HEK293T (cell line): ENCODE data around the gene FAIM.

Source experiments
- CTCF ChIA-PET: fragments of 350-600 bp; formaldehyde crosslinking; extraction: SDS; loops from one replicate; lab custom pipeline; 2021; ENCODE audit warnings: antibody characterized with exemption, inconsistent platforms; lab: Yijun Ruan, JAX
- POLR2A ChIA-PET: fragments of 350-600 bp; formaldehyde crosslinking; extraction: SDS; loops from one replicate; lab custom pipeline; 2020; ENCODE audit warnings: antibody characterized with exemption, inconsistent platforms; lab: Yijun Ruan, JAX
- DNase-seq: peaks from one replicate; pipeline ENCODE4 v3.0.0; 2012; ENCODE audit warnings: mixed read lengths; ENCODE audit errors: extremely low spot score
- ARNT ChIP-seq: fragments of 450-650 bp; IDR thresholded peaks from 2 replicates; pipeline ENCODE4 v1.6.1; 2017; ENCODE audit warnings: mild to moderate bottlenecking
- BHLHE40 ChIP-seq: fragments of 450-650 bp; IDR thresholded peaks from 2 replicates; pipeline ENCODE4 v1.6.1; 2016; ENCODE audit warnings: mild to moderate bottlenecking, moderate library complexity, borderline replicate concordance
- CTBP1 ChIP-seq: fragments of 450-650 bp; IDR thresholded peaks from 2 replicates; pipeline ENCODE4 v1.6.1; 2016; ENCODE audit warnings: borderline replicate concordance
- ELF4 ChIP-seq: fragments of 450-650 bp; IDR thresholded peaks from 2 replicates; pipeline ENCODE4 v1.6.1; 2017; ENCODE audit warnings: antibody characterized with exemption
- FOXA1 ChIP-seq: fragments of 450-650 bp; IDR thresholded peaks from 2 replicates; pipeline ENCODE4 v1.6.1; 2016; ENCODE audit warnings: mild to moderate bottlenecking
- FOXK2 ChIP-seq: fragments of 450-650 bp; IDR thresholded peaks from 2 replicates; pipeline ENCODE4 v1.6.1; 2016; ENCODE audit warnings: mild to moderate bottlenecking
- FOXM1 ChIP-seq: fragments of 450-650 bp; IDR thresholded peaks from 2 replicates; pipeline ENCODE4 v1.6.1; 2017; ENCODE audit warnings: mild to moderate bottlenecking, borderline replicate concordance
- HDGF ChIP-seq: fragments of 450-650 bp; IDR thresholded peaks from 2 replicates; pipeline ENCODE4 v1.6.1; 2017; ENCODE audit warnings: antibody characterized with exemption, borderline replicate concordance
- L3MBTL2 ChIP-seq: fragments of 450-650 bp; conservative IDR thresholded peaks from 2 replicates; pipeline ENCODE4 v1.6.1; 2016; ENCODE audit warnings: mild to moderate bottlenecking
- LEF1 ChIP-seq: fragments of 450-650 bp; IDR thresholded peaks from 2 replicates; pipeline ENCODE4 v1.6.1; 2017; ENCODE audit warnings: mild to moderate bottlenecking, borderline replicate concordance
- NFRKB ChIP-seq: fragments of 450-650 bp; IDR thresholded peaks from 2 replicates; pipeline ENCODE4 v1.6.1; 2016; ENCODE audit warnings: mild to moderate bottlenecking, moderate library complexity
- SP1 ChIP-seq: fragments of 450-650 bp; IDR thresholded peaks from 2 replicates; pipeline ENCODE4 v1.6.1; 2017
- SUZ12 ChIP-seq: fragments of 450-650 bp; IDR thresholded peaks from 2 replicates; pipeline ENCODE4 v1.6.1; 2016; ENCODE audit warnings: mild to moderate bottlenecking
- TARDBP ChIP-seq: fragments of 450-650 bp; IDR thresholded peaks from 2 replicates; pipeline ENCODE4 v1.6.1; 2016
- ZNF384 ChIP-seq: fragments of 450-650 bp; IDR thresholded peaks from 2 replicates; pipeline ENCODE4 v1.6.1; 2016
- TF ChIP-seq, protein P1 (sequence below): fragments of 450-650 bp; IDR thresholded peaks from 2 replicates; pipeline ENCODE4 v1.6.1; 2016

Gene FAIM

DNA sequence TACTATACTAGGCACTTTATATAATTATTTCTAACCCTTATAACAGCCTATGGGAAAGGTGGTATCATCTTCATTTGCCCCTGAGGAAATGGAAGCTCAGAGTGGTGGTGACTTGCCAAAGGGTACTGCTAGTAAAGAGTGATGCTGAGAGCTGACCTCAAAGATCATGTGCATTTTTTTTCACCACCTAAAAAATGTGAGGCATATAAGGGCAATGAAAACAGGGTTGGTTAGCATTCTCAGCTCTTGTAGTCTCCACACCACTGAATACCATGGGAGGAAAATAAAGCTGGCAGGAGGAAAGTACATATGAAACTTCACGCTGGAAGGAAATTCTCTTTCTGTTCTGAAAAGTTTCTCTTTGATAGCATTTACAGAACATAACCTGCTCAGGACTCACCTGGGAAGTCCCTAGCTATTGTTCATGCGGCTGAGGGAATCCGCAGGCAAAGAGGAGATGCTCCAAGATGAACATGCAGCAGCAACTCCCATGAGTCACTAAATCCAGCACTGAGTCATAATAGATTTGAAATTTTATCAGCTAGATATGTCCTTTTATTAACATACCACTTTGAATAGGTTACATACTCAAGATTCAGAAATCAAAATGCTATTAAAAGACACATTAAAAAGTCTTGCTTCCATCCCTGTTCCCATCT, 17.3 kb downstream of the FAIM start:
- CTCF ChIA-PET, result interaction anchor here (0.9 to 1.0 kb wide), 2 partner anchors 12 to 31 kb away, joined by 3 read pairs; no protein-coding TSS in a partner anchor
- no peak for DNase-seq
- TF ChIP-seq SUZ12 (no peak), SP1 (no peak), ZNF384 (no peak)
- POLR2A ChIA-PET, result no interaction called here

DNA sequence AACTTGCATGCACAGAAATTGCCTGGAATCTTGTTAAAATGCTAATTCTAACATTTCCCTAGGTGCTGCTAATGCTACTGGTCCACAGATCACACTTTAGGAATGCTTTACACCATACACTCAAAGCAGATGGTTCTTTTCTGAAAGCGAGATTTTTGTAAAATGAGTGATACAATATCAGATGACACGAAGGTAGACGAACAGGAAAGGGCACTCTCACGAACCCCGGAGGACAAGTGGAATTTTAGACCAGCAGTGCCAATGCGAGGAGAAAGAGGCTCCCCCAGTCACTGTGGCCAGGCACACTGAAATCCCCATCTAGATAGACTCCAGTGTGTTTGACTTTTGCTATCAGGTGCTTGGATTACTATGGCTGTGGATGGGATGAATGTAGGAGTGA, 21.0 kb downstream of the FAIM start:
- ChIA-PET CTCF (no interaction called here), POLR2A (no interaction called here)
- DNase-seq, result no peak
- TF ChIP-seq SUZ12 (no peak), ZNF384 (no peak), ELF4 (no peak), NFRKB (no peak), FOXA1 (no peak), TARDBP (no peak), CTBP1 (no peak), FOXM1 (no peak), SP1 (no peak), FOXK2 (no peak), LEF1 (no peak), ARNT (no peak)
- TF ChIP-seq, protein P1, sequence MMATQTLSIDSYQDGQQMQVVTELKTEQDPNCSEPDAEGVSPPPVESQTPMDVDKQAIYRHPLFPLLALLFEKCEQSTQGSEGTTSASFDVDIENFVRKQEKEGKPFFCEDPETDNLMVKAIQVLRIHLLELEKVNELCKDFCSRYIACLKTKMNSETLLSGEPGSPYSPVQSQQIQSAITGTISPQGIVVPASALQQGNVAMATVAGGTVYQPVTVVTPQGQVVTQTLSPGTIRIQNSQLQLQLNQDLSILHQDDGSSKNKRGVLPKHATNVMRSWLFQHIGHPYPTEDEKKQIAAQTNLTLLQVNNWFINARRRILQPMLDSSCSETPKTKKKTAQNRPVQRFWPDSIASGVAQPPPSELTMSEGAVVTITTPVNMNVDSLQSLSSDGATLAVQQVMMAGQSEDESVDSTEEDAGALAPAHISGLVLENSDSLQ, result no peak

DNA sequence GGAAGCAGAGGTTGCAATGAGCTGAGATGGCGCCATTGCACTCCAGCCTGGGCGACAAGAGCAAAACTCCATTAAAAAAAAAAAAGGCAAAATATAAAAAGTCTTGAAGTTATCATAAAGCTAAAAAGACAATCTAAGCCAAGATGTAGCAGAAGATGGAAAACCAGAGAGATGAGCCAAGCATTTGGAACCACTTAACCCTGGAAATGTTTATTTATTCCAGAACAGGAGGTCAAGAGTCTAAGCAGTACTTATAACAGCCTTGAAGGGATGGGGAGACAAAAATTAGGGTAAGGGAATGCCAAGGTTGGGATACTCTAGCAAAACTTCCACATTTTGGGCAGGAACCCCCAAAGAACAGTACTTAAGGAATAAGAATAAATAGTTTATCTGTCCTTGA, 30.1 kb downstream of the FAIM start:
- ChIA-PET POLR2A (no interaction called here), CTCF (interaction anchor here (0.6 kb wide), 1 partner anchor 164 kb away, joined by 3 read pairs; no protein-coding TSS in a partner anchor)
- no peak for TF ChIP-seq LEF1
- no peak for TF ChIP-seq BHLHE40
- TF ChIP-seq NFRKB, result no peak
- no peak for DNase-seq

DNA sequence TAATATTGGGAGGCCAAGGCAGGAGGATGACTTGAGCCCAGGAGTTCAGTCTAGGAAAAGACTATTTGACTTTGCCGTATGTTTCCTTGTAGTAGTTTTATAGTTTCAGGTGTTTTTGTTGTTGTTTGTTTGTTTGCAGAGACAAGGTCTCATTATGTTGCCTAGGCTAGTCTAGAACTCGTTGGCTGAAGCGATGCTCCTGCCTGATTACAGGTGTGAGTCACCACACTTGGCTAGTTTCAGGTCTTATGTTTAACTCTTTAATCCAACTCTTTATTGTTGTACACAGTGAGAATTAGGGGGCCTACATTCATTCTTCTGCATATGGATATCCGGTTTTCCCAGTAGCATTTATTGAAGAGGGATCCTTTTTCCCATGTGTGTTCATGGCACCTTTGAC, 32.0 kb downstream of the FAIM start:
- TF ChIP-seq SP1 (no peak), ZNF384 (no peak), HDGF (no peak), ELF4 (no peak), BHLHE40 (no peak), NFRKB (no peak), L3MBTL2 (no peak), TARDBP (no peak), FOXK2 (no peak), LEF1 (no peak), FOXM1 (no peak), ARNT (no peak), FOXA1 (no peak), CTBP1 (no peak)
- CTCF ChIA-PET, result no interaction called here
- DNase-seq, result no peak
- POLR2A ChIA-PET, result no interaction called here

DNA sequence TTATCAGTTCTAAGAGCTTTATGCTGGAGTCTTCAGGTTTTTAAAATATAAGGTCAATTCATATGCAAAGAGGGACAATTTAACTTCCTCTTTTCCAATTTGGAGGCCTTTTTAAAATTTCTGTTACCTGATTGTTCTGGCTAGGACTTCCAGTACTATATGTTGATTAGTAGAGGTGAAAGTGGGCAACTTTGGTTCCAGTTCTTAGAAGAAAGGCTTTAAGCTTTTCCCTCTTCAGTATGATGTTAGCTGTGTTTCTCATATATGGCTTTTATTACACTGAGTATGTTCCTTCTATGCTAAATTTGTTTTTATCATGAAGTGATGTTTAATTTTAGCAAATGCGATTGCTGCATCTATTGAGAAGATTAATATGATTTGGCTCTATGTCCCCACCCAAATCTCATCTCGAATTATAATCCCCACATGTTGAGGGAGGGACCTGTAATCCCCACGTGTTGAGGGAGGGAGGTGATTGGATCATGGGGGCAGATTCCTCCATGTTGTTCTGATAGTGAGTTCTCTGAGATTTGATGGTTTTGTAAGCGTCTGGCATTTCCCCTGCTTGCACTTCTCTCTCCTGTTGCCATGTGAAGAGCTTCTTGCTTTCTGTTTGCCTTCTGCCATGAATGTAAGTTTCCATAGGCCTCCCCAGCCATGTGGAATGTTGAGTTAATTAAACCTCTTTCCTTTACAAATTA, 33.8 kb downstream of the FAIM start:
- TF ChIP-seq ARNT, result no peak
- peak; percentile 46 for TF ChIP-seq L3MBTL2
- ChIA-PET POLR2A (no interaction called here), CTCF (interaction anchor here (0.6 kb wide), 1 partner anchor 273 kb away, joined by 3 read pairs; no protein-coding TSS in a partner anchor)
- DNase-seq, result no peak

DNA sequence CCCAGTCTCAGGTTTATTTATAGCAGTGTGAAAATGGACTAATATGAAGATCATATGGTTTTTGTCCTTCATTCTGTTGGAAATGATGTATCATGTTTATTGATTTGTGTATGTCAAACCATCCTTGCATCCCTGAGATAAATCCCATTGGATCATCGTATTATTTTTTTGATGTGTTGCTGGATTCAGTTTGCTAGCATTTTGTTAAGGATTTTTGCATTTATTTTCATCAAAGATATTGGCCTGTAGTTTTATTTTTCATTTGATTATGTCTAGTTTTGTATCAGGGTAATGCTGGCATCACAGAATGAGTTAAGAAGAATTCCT, 34.3 kb downstream of the FAIM start:
- ChIA-PET CTCF (no interaction called here), POLR2A (no interaction called here)
- TF ChIP-seq ELF4, result no peak
- TF ChIP-seq NFRKB, result no peak
- no peak for TF ChIP-seq FOXM1
- TF ChIP-seq FOXA1, result no peak
- TF ChIP-seq HDGF, result no peak
- TF ChIP-seq FOXK2, result no peak
- no peak for TF ChIP-seq LEF1
- no peak for TF ChIP-seq SP1
- no peak for TF ChIP-seq TARDBP
- TF ChIP-seq CTBP1, result no peak
- TF ChIP-seq BHLHE40, result no peak
- no peak for TF ChIP-seq ARNT
- no peak for TF ChIP-seq SUZ12
- DNase-seq, result no peak

DNA sequence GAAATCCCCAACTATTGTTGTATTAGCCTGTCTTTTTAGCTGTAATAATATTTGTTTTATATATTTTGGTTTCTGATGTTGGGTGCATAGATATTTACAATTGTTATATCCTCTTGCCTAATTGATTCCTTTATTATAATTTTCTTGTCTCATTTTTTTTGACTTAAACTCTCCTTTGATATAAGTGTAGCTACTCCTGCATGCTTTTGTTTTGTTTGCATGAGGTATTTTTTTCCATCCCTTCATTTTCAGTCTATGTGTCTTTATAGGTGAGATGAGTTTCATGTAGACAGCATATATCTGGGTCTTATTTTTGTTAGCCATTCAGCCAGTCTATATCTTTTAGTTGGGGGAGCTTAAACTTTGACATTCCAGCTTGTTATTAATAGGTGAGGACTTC, 37.4 kb downstream of the FAIM start:
- CTCF ChIA-PET, result no interaction called here
- POLR2A ChIA-PET, result no interaction called here
- TF ChIP-seq L3MBTL2 (peak; percentile 35; the same call in 1 of the 2 replicates), SUZ12 (no peak)
- no peak for DNase-seq

DNA sequence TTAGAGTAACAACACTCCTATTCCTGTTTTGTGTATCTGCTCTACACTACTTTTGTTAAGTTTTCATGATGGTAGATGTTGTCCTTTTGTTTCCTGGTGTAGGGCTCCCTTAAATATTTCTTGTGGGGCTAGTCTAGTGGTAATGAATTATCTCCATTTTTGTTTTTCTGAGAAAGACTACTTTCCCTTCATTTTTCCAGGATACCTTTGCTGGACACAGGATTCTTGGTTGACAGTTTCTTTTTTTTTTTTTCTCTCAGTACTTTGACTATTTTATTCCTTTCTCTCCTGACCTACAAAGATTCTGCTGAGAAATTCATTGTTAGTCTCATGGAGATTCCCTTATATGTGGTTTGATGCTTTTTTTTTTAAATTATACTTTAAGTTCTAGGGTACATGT, 37.9 kb downstream of the FAIM start:
- ChIA-PET POLR2A (no interaction called here), CTCF (no interaction called here)
- DNase-seq, result no peak

More for the DNA sequence above, 37.9 kb downstream of the FAIM start:
- no peak for TF ChIP-seq FOXA1
- peak; percentile 83 for TF ChIP-seq ZNF384
